Ovary (tissue), 3 donors: ENCODE data around the gene SLC7A10.

ENCODE experiments used
- CTCF ChIP-seq, 3 donors: fragments of 450-650 bp in 2 of 3; fragments of 200-600 bp in 1 of 3; IDR thresholded peaks; one replicate each; pipeline versions ENCODE4 v1.5.1 to v1.8.0; 2016 to 2022; ENCODE audit warnings: antibody characterized with exemption in 3 of 3, mild to moderate bottlenecking in 1 of 3
- POLR2A ChIP-seq: fragments of 450-650 bp; IDR thresholded peaks from one replicate; pipeline ENCODE4 v1.6.1; 2017; ENCODE audit warnings: antibody characterized with exemption, mild to moderate bottlenecking, moderate library complexity
- donor health status: DM: no; HTN: no; CAD: no.

DNA sequence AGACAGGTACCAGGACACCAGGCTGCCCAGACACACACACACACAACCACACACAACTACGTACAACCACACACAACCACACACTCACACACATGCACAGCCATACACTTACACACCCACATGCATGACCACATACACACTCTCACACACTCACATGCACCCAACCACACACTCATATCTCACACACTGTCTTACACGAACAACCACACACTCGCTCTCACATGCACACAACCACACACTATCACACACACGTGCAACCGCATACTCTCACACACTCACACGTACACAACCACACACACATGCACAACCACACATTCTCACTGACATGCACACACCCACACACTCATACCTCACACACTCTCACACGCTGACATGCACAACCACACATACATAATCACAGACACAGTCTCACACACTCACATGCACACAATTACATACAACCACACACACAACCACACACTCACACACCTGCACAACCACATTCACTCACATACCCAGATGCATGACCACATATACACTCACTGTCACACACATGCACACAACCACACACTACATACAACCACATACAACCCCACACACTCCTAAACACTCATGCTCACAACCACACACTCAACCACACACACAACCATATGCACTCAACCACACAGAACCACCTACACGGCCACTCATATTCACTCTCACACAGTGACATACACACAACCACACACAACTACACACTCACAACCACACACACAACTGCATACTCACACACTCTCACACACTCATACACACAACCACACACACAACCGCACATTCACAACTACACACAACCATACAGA lies 7.6 kb upstream of the SLC7A10 start:
- no peak for TF ChIP-seq POLR2A
- TF ChIP-seq CTCF (IDR thresholded peaks at IDR 0.05): no peak
